ENCODE data around the gene JSRP1.

JSRP1 gene

GRCh38 chr19:2255982-2256685, at the start of gene JSRP1:
TSS of gene JSRP1 (minus strand) at chr19:2256417. CDS start at chr19:2255314, 1,103 bp downstream.
- no peak for FAIRE-seq

DNA sequence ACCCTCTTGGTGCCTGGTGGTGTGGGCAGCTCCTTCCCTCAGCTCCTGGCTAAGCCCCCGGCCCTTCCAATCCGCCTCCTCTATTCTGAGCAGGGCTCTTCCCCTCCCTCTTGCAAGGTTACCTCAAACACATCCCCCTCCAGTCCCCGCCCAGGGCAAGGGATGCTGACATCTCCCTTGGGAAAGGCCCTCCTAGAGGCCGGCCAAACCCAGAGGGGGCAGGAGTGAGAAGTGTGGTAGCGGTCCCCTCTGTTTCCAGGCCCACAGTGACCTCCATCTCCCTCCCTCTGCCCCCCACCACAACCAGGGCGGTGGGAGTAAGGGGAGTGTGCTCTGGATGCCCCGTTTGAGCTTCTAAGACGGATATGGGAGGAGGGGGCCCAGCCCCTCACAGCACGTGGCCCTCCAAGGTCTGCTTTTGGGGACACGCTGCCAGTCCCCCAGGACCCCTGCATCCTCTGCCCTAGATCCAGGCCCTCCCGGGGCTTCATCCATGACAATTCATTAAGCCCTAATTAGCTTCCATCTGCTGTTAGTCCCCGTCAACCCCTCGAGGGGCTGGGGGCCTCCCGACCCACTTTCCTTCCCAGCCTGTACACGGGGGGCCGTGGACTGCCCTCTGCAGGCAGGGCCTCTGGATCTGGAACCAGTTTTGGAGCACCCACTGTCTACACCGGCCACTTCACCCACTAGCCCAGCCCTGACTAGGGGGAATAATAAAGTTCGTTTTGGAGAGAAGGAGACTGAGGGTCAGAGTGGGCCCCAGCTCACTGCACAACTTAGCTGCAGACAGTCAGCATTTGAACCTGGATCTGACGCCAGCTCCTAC, 49.4 kb upstream of the JSRP1 start:
- no peak for FAIRE-seq

DNA sequence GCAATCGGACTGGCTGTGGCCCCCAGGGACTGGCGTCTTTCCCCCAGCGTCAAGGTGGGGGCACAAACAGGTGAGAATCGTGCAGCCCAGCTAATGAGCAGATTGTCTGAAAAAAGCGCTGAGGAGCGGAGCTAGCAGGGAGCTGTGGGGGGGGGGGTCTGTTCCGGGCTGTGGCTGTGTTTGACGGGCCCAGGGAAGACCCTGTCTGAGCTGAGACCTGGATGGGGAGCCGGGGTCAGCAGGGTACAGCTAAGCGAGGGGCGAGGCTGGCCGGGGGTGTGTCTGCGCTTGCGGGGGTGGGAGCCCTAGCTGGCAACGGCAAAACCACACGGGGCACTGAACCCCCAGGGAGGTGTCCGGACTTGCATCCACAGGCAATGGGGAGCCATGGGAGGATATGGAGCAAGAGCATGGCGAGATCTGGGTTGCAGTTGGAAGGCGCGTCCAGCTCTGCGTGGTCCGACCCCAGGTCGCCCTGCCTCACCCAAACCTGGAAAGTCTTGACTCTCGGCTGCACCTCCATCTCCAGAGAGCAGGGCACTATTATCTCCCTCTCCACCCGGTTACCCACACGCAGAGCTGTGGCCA, 47.1 kb upstream of the JSRP1 start:
- no peak for FAIRE-seq

DNA sequence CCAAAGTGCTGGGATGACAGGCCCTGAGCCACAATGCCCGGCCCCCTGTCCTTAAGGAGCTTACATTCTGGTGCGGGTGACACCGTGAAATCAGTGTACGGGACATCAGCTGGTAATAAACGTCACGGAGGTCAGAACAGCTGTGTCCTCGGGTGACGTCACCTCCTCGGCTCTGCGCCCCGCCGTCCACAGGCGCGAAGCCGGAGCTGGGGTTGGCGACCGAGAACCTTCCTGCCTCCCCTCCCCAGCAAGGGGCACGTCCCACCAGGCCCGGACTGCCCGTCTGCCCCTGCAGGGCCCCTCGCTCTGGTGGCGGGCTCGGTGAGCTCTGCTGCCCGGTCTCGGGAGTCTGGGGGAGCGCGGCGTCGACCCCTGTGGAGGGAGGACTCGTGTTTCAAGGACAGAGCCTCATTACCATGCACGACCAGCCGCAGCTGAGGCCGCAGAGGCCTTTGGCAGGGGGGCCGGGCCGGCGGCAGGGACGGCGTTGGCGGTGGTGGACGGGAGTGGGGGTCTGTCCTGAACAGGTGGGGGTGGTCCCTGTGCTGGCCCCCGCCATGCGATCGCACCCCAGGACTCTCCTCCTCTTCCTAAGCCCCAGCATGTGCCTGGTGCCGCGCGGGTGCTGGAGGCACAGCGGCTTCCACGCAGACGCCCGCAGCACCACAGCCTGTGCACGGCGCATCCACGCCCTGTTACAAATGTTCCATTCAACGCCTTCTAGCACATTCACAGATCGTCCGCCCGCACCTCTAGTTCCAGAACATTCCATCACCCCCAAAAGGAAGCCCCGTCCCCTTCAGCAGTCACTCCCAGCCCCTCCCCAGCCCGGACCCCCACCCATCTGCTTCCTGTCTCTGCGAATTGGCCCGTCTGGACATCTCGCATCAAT, 46.3 kb upstream of the JSRP1 start:
- FAIRE-seq: no peak

GRCh38 chr19:2300533-2300932, 44.3 kb upstream of the JSRP1 start:
- no peak for FAIRE-seq

GRCh38 chr19:2296141-2296540, 39.9 kb upstream of the JSRP1 start:
- no peak for FAIRE-seq

DNA sequence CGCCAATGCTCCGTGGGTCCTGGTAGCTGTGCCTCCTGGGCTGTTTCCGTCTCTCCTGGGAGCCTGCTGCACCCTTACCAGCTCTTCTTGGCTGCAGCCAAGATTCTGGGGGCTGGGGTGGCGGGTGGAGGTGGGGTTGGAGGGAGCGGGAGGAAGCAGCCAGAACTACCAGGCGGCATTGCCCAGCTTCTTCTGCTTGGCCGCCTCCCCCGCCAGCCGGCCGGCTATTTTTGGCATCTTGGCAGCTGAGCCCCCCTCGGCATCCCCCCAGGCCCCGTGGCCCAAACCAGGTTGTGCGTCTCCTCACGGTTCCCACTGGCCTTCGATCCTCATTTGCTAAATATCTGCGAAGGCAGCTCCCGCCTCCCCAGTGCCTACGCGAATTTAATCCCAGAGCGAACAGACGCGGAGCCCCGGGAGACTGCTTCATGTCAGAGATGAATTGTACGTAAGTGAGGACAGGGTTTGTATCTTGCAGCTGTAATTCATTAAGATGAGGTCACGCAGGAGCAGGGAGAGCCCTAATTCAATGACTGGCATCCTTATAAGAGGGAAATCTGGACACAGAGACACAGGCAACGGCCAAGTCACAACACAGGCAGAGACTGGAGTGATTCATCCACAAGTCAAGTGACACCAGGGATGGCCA, 38.6 kb upstream of the JSRP1 start:
- no peak for FAIRE-seq

DNA sequence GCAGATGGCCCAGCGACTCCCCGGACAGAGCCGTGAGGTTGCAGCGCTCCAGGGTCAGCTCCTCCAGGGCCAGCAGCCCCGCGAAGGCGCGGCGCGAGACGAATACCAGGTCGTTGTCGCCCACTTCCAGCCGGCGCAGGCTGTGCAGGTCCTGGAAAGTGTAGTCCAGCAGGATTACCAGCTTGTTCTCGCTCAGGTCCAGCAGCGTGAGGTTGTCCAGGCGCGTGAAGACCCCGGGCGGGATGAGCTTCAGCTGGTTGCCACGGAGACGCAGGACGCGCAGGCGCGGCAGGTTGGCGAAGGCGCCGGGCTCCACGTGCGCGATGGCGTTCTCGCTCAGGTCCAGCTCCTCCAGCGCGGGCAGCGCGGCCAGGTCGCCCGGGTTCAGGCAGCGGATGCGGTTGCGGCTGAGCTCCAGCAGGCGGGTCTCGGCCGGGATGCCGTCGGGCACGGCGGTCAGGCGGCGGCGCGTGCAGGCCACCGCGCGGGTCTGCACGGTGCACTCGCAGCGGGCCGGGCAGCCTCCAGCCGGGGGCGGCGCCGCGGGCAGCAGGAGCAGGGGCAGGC, 35.1 kb upstream of the JSRP1 start:
- no peak for FAIRE-seq

DNA sequence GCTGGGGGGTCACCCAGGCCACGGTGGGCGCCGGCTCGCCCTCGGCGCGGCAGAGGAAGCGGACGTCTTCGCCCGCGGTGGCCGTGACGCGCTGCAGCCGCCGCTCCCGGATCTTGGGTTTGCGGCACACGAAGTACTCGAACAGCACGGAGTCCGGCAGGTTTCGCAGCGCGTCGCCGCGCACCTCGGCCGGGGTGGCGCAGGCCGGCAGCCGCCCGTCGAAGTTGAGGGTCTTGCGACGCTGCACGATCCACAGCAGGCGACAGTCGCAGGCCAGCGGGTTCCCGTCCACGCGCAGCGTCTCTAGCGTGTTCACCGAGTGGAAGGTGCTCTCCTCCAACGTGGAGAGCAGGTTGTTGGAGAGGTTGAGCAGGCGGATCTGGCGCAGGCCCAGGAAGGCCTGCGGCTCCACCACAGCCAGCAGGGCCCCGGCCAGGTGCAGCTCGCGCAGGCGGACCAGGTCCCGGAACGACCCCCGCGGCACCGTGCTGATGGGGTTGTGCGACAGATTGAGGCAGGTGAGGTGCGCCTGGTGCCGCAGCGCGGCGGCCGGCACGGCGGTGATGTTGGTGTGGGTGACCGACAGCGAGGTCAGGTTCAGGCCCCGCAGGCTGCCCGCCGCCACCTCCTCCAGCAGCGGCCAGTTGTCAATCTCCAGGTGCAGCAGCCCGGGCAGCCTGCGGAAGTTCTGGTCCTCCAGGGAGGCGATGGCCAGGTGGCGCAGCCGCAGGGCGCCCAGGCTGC, 34.4 kb upstream of the JSRP1 start:
- no peak for FAIRE-seq

- FAIRE-seq: no peak
Measured at GRCh38 chr19:2289714-2290435, 33.7 kb upstream of the JSRP1 start.

DNA sequence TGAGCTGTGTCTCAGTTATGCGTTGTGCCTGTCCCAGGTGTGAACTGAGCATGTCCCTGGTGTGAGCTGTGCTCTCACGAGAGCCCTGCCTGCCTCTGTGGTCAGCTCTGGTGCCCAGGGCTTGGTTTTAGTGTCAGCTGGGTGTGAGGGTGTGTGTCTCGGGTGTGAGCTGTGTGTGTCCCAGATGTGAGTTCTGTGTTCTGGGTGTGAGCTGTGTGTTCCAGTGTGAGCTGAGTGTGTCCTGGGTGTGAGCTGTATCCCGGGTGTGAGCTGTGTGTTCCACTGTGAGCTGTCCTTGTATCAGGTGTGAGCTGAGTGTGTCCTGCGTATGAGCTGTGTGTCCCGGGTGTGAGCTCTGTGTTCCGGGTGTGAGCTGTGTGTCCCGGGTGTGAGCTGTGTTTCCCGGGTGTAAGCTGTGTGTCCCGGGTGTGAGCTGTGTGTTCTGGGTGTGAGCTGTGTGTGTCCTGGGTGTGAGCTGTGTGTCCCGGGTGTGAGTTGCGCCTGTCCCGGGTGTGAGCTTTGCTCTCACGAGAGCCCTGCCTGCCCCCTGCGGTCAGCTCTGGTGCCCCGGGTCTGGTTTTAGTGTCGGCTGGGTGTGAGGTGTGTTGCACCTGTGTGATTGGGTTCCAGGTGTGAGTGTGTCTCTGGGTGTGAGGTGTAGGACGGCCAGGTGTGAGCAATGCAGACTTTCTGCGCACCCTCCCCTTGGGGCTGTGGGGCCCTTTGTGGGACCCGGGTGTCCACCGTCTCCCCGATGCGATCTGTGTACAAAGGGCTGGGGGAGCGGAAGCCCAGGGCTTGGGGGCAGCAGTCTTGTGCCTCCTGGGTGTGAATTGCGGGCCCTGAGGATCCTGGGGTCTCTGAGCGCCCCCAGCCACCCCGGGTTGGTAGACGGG, 32.8 kb upstream of the JSRP1 start:
- no peak for FAIRE-seq

GRCh38 chr19:2288338-2288817, 32.2 kb upstream of the JSRP1 start:
- FAIRE-seq: no peak

DNA sequence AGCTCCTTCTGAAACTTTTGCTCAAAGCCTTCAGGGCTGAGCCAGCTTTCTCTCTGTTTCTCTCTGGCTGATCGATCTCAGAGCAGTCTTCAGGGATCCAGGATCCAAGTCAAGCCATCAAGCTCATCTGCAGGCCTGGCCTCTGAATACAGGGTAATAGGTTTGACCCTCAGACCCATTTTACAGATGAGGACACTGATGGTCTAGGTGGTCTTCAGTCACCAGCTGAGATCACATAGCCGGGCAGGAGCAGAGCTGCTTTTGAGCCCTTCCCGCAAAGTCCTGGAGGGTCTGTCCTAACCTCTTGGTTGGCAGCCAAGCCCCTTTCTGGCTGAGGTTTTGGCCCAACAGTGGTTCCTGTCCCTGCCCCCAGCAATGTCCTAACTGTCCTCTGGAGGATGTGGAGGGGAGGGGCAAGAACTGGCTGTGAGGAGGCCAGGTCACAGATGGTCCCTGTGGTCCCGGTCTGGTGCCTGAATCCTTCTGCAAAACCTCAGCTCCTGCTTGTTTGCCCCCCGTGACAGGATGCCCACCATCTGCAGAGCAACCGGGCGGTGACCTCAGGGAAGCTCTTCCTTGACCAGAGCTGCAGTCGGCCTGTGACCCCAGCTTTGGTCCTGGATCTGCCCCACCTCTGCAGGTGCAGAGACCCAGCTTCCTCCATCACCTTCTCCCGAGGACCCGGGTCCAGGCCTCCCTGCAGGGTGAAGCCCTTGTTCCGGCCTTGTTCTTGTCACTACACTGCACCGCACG, 31.5 kb upstream of the JSRP1 start:
- FAIRE-seq: no peak

- FAIRE-seq: no peak
Measured at GRCh38 chr19:2286402-2287140, 30.4 kb upstream of the JSRP1 start.

DNA sequence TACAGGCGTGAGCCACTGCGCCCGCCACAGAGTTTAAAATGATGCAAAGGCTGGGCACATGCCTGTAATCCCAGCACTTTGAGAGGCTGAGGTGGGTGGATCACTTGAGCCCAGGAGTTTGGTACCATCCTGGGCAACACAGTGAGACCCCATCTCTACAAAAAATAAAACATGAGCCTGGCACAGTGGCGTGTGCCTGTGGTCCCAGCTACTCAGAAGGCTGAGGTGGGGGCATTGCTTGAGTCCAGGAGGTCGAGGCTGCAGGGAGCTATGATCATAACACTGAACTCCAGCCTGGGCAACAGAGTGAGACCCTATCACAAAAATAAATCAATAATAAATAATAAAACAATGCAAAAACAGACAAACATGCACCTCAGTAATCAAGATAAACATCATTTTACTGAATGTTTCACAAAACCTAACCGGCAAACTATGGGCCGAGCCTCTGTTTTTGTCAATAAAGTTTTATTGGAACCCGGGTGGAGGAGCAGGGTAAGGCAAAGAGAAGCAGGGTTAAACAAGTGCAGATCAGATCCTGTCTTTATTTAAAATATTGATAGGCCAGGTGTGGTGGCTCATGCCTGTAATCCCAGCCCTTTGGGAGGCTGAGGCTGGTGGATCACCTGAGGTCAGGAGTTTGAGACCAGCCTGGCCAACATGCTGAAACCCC, 27.8 kb upstream of the JSRP1 start:
- no peak for FAIRE-seq

DNA sequence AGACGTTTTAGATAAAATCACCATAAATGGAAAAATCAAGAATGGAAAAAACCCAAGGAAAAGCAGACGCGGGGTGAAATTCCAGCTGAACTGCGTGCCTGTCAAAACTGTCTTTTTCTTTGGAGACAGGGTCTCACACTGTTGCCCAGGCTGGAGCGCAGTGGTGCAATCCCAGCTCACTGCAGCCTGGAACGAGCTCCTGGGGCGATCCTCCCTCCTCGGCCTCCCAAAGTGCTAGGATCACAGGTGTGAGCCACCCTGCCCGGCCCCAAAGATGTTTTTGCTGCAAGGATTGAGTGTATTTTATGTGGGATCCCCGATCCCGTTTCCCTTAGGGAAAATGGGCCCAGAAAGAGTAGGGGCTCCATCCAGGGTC, 26.6 kb upstream of the JSRP1 start:
- FAIRE-seq: no peak
